GM21423 (cell line): ENCODE measurements around the gene ZC2HC1C.

Experiments used
- ATAC-seq: cut with Tn5 transposase; IDR thresholded peaks from one replicate; pipeline ENCODE4 v1.9.1; 2021; ENCODE audit warnings: mild to moderate bottlenecking, moderate library complexity; ENCODE audit not compliant: unreplicated experiment

Gene ZC2HC1C

DNA sequence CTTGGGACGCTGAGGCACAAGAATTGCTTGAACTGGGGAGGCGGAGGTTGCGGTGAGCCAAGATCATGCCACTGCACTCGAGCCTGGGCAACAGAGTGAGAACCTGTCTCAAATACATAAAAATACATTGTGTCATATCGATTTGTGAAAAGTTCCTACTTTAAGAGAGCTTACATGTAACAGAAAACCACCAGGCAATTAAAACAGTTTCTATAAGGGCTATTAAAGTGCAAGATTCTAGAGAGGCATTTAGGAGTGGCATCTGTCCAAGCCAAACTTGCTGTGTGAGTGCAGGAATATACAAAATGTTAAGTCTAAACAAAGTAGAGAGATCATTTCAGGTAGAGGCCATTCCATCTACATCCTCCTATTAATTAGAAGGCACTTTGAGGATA, 59.2 kb downstream of the ZC2HC1C start:
- ATAC-seq, result no peak
